HG02981 (cell line): ENCODE data around the gene MOB3A.

Source experiments
- ATAC-seq: cut with Tn5 transposase; IDR thresholded peaks from one replicate; pipeline ENCODE4 v1.9.1; 2021; ENCODE audit warnings: mild to moderate bottlenecking, moderate library complexity; ENCODE audit not compliant: unreplicated experiment

The MOB3A gene

DNA sequence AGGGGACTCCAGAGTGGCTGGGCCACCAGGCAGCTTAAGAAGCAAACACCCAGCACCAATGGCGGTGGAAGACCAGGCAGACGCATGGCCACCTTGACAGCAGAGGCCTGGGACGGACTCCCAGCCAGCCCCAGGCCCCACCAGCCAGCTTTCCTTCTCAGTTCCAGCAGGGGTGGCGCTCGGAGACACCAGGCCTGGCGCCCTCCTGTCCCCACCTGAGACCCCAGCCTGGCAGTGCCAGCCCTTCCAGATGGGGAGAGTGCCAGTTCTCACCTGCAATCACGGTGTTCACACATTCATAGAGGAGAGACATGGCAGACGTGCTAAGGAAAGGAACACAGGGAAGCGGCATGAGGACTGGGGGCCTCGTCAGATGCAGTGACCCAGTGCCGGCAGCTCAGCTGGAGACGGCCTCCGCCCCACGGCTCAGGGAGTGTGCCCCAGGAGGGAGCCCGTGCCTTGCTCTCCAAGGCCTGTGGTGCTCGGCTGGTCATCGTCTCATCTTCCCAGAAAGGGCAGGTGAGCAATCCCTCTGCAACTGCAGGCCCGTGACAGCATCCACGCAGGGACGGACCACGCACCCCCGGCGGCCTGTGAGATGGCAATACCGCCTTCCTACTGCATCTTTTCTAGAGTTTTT, 30.9 kb upstream of the MOB3A start:
- ATAC-seq: no peak

DNA sequence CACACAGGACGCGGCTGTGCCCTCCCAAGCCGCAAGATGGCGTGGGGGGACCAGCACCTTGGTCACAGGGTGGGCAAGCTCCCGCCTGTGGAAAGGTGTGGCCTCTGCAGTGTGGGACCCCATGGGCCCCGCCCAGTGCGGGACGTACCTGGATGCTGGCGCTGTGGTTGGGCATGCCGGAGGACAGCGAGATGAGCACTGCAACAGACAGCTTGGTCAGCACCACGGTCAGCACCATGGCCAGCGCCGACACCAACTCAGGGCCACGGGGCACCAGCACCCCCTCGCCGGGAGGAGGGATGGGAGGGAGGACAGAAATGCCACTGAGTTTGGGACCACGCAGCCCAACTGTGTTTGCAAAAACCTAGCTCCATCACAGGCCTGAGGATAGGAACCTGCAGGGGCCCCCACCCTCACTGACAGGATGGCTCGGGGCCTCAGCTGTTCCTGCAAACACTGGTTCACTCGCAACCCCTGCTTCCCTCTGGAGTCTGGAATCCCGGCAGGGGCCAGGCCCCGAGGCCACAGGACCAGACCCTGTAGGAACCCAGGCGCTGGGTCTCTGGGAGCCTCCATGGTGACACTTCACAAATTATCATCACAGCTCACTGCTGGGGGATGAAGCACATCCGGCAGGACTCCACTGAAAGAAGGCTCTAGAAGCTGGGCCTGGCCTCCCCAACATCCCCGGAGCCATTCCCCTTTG, 27.7 kb upstream of the MOB3A start:
- no peak for ATAC-seq

DNA sequence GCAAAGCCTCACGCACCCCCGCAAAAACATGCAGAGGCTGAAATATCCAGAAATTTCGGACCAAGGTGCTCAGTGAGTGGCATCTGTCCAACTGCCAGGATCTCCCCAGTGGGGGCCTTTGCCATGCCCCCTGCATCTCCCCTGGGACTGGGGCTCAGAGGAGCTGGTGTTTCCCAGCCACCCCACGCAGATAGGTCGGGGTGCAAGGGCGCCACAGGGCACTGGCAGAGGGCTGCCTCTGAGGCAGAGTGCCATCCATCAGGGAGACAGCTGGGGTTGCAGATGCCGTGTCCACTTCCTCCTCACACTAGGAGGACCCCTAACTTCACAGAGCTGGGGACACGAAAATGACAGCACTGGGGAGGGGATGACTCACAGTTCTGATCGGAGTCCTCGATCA, 26.9 kb upstream of the MOB3A start:
- ATAC-seq: no peak

DNA sequence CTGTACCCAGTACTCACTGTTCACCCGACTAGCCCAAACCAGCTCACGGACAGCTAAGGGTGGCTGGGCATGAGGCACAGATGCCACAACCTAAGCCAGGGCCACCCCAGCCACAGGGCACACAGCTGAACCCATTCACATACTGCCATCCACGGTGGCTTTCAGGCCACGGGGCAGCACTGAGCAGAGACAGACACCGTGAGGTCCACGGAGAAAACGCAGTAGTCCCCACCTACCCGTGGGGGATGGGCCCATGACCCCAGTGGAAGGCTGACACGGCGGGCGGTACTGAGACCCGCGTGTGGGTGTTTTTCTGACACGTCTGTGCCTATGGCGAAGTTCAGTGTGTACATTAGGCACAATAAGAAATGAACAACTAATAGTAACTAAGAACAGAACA, 26.1 kb upstream of the MOB3A start:
- ATAC-seq: no peak

DNA sequence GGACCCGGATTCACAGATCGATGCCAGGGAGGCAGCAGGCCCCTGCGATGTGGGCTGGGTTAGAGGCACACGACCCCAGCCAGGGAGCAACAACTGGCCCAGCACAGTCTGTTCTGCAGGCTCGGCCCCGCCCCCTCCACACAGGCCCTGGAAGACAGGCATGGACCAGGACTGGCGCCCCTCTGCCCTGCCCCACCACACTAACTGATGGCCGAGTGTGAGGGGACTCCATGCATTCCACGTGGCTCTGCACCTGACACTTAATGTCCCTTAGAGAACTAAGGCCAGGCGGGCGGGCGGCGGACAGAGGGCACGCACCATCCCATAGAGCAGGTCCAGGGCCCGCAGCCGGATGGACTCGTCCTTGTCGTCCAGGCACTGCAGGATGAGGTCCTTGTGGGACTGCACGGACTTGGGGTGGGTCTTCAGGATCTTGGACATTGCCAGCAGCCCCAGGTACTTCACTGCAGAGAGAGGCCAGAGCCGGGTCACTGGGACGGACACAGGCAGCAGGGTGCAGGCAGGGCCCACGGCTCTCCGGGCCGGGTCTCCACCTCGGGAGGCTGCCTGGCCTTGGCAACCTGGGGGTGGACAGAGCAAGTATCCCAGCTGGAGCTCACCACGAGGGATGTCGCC, 25.4 kb upstream of the MOB3A start:
- no peak for ATAC-seq

DNA sequence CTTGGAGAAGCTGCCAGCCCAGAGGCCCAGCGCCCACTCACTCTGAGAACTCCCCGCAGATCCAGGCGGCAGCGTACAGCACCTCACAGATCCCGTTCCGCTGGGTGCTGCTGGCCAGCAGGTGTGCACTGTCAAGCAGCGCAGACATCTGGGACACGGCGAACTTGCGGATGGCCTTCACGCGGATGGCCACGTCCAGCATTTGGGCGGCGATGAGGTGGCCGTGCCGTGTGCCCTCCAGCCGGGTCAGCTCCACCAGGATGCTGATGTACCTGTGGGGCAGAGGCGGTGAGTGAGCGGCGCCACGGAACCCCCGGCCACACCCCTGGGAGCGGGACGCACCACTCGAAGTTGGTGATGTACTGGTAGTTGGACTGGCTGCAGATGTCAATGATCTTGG, 24.7 kb upstream of the MOB3A start:
- ATAC-seq: no peak

DNA sequence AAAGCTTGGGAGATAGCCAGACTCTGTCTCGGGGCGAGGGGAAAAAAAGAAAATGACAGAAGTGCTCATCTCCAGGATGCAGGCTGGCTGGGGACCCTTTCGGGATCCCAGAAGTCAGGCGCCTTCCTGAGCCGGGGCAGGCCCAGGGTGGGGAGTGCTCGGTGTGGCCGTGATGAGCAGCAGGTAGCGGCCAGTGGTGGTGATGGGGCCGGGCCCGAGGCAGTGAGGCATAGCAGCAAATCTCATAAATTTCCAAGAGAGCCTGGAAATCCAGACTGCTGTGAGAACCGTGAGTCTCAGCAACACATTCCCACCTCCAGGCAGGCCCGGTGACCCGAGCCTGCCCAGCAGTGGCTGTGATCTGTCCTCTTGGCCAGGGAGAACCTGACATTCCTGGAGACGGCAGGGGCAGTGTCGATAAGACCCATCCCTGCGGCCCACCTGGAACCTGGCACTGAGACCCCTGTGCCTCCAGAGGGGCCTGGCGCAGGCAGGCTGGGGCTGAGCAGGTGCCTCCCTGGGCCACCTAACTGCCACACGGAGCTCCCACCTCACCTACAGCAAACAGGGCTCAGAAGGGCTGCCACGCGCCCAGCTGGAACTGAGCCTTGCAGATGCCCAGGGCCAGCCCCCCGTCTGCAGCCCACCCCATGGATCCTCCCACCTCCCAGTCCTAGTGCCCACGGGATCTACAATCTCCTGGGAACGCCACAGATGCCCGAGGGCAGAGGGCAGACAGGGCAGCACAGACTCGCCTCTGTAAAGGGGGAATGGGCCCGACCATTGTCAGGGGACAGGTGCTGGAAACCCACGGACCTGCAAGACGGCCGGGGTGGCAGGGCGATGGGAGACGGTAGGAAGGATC, 24.0 kb upstream of the MOB3A start:
- ATAC-seq: no peak

DNA sequence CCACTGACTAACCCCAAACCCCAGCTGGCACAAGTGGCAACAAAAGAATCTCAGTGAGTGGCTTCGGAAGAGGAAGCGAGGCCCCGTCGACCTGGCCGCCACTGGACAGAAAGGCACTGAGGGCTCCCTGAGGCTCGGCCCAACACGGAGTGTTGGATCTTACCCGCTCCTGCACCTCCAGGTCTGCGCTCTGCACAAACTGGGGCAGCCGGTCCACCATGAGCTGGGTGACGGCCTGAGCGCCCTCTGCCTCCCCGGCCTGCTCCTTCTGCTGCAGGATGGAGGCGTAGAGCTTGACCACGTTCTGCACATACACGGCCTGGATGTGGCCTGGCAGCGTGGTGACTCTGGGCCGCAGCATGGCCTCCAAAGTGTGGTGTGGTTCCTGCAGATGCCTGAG, 22.3 kb upstream of the MOB3A start:
- no peak for ATAC-seq

DNA sequence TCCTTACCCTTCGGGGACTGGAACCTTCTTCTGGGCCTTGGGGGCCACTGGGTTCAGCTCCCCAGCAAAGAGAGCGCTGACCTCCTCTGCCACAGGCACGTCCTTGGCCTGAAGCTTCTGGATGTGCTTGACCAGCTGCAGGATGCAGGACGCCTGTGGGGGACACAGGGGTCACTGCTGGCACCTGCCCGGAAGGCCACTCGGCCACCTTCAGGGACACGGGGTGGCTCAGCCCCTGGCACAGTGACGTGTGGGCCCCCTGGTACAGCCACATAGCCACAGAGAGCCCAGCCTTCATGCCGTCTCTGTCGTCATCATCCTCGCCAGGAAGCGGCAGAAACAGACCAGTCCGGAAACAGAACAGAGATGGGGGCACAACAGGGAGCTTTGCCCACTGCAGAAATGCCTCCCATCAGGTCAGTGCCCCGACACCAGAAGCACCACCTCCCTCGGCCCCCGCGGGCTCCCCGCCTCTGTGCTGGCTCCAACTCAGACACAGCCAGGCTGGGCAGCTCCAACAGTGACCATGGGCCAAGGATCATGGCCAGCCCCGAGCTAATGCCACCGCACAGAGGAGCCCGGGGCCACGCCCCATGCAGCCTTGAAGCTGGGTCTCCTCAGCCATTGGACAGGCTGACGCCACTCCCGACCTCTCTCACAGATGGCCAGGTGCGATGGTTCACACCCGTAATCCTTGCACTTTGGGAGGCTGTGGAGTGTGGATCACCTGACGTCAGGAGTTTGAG, 21.3 kb upstream of the MOB3A start:
- no peak for ATAC-seq

DNA sequence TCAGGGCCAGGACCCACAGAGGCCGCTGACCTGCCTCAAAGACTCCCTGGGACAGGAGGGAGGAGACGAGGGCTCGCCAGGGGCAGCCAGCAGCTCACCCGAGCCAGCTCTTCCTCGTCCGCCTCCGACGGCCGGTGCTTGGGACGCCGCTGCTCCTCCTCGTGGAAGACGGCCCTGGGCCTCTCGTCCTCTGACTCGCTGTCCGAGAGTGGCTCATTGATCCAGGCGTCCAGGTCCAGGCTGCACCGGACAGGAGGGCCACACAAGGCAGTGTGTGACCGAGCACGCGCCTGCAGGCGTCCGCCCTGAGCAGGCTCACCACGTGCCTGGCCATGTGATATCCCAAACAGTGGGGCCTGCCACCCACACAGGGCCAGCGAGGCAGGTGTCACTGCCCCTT, 20.4 kb upstream of the MOB3A start:
- ATAC-seq: no peak

DNA sequence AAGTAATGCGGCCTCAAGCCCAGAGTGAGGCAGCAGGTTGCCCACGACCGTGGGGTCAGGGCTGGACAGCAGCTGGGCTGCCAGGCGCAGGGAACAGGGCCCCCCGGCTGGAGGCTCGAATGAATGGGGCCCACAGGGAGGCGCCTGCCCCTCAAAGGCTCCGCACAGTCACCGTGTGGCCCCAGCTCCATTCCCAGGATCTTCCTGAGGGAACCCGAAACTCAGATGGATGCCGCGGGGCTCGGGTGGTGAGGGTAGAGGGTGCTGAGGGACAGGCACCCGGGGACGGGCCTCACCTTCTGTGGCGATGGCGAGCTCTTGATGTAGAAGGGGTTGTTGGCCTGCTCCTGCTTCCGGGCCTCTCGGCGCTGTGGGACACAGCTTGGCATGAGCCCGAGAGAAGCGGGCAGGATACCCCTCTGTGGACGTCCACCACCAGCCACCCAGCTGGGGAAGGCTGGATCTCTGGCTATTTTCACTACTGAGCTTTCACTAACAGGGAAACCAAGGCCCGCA, 19.8 kb upstream of the MOB3A start:
- ATAC-seq: no peak

DNA sequence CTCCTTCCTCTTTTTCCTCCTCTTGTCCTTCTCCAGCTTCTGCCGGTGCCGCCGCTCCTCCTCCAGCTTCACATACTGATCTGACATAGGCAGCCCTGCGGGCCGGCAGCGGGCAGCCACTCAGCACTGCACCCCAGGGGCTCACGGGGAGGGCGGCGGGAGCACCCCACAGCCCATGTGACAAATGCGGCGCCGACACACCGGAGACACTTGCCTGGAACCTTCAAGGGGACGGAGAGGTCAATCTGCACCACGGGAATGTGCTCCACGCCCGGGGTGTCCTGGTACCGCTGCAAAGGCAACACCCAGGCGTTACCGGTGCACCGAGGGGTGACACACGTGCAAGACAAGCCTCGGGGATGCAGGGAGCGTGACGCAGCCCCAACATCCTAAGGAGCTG, 19.2 kb upstream of the MOB3A start:
- no peak for ATAC-seq

DNA sequence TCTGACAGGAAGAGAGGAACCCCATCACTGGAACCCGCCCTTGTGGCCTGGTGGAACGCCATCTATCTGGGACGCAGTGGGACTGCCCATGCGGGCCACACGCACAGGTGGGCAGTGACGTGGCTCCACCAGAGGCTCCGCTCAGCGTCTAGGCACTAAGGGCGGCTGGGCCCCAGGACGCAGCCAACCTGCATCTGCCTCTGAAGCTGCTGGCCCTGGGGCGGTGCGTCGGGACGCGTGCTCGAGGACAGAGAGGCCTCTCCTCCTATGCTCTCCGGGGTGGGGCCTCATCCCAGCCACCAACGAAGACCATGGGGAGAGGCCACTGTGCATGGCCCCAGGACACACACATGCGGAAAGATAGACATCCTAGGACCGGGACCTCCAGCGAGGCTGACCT, 18.7 kb upstream of the MOB3A start:
- no peak for ATAC-seq

DNA sequence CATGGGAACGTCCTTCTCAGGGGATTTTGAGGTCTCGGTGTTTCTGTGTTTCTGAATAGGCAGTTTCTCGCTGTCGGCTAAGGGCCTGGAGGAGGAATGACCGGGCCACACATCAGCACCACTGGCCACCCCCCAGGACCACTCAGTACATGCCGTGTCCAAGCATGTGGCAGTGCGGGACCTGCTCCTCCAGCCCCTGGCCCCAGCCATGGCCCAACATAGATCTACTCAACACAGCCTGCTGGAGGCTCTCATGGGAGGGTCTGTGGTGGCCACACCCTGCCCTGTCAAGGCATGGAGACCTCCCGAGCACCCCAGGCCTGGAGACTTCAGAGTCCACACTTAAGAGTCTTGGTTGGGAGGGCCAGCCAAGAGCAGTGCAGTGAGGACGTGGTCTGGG, 18.1 kb upstream of the MOB3A start:
- ATAC-seq: no peak

DNA sequence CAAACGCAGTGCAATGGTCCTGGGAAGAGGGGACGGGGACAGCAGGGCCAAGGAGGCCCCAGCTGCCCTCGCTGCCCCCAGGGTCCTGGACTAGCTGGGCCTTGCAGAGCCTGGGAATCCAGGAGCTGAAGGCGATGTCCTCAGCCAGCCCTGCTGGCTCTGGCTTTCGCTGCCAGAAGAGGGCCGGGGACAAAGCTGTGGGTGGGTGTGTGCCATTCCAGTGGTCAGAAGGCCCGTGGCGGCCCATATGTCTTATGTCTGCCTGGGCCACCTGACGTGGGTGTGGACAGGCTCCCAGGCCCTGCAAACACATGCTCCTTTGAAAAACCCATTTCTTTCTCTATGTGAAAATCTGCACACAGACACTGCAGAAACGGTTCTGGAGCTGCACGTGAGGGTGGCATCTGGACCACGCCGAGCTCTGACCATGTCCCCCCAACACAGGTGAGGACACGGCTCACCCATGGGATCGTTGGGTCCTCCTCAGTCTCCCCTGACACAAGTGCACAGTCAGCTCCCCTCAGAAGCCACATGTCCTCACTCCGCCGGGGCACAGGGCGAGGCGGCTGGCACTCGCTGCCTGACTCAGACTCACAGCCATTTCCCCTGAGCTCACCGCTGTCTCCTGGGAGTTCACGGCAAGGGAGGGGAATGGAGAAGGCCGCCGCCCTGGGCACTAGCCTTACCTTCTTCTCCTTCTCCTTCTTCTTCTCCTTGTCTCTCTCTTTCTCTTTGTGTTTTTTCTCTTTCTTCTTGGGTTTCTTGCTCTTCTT, 17.5 kb upstream of the MOB3A start:
- ATAC-seq: no peak

DNA sequence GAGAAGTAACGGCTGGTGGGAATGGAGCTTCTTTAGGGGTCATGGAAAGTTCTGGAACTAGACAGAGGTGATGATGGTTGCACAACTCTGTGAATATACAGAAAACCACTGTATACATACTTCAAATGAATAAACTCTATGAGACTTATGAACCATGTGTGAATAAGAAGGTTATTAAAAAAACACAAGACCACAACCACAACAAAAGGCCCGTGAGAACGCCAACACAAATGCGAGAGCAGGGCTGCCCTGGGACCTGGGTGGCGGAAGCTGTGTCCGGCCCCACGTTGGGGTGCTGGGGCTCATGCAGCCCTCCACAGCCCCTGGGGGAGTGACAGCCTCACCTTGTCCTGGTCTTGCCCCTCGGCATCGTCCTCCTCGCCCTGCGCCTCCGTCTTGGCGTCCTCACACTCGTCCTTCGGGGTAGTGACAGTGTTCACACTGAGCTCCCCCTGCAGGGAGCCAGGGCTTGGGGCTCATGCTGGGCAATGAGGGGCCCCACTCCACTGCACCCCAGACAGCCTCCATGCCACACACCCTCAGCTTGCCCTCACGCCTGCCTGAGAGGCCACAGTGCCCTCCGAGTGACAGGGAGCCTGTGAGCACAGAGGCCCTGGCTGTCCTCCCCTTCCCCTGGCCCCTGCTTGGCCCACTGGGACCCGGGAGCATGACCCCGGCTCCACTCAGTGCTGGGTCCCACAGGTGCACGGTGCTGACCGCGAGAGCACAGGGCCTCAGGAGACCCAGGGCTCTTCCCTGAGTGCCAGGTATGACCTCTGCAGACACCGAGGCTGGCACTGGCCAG, 16.6 kb upstream of the MOB3A start:
- ATAC-seq: no peak

DNA sequence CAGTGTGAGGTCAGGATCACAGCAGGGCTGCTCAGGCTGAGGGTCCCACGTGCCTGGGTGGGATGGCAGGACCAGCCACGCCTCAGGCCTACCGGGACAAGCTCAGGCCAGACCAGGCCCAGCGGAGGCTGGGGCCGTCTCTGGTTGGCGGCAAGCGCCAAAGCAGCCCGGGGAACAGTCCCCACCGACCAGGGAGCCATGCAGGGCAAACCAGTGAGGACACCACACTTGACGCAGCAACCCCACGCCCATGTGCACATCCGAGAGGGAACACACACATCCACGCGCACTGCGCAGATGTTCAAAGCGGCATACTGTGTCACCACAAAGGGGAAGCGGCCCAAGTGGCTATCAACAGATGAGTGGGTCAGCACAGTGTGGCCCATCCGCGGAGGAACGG, 15.8 kb upstream of the MOB3A start:
- no peak for ATAC-seq

DNA sequence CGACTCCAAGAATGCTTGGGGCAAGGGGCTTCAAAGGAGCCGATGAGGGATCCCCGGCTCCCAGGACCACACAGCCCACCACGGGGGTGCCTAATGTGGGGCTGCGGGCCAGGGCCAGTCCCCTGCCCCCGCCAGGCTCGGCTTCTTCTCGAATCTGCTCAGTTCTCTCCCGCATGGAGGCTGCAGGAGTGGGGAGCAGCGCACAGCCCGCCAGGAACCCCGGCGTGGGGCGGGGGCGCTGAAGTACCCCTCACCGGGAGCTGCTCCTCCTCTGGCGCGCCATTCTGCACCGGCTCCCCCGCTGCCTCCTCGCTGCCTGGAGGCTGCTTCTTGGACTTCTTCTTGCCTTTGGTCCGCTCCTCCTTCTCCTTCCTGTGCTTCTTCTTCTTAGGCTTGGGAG, 15.3 kb upstream of the MOB3A start:
- no peak for ATAC-seq

DNA sequence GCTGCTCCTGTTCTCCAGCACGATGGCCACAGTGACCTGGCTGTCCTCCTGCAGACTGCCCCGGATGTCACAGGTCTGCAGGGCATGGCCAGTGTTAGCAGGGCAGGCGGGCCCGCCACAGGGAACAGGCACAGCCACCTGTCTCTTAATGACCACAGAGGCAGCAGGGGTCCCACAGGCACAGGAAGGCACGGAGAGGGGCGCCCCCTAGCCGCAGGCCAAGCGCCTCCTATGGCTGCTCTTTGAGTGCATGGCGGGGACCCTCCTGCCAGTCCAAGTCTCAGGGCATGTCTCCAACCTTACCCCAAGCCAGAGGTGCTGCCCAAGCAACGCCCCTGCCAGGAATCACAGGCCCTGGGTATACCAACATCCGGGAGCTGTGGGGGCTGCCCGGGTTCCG, 14.7 kb upstream of the MOB3A start:
- no peak for ATAC-seq
